ENCODE data around the gene RTRAF. TPM values are rescaled to one million over a fixed set of nuclear protein-coding genes. Genes with fewer than 3 reads are reported as not detected.

Gene RTRAF
- total and polyA plus RNA-seq, 10 of the 15 experiments (the other 5 are each of a cell fraction or from before 2014, with no cell fraction given), result 248 to 540 (median 368) TPM

DNA sequence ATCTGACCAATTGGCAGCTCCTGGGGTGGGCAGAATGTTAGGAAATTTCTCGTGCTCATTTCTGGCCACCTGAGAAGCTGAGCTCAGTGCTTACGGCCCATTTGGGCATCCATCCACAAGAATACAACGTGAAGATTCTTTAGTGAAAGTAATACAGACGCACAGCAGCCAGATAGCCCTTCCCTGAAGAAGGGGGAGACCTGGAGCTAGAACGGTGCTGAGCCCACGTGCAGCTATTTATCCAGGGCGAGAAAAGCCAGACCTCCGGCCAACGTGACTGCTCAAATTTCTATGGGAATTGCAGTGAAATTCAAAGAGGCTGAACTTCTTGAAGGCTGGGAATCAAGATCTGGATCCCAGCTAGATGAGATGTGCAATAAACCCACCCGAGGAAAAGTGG, 58.8 kb downstream of the RTRAF start (continued):
- TF ChIP-seq, protein P1, sequence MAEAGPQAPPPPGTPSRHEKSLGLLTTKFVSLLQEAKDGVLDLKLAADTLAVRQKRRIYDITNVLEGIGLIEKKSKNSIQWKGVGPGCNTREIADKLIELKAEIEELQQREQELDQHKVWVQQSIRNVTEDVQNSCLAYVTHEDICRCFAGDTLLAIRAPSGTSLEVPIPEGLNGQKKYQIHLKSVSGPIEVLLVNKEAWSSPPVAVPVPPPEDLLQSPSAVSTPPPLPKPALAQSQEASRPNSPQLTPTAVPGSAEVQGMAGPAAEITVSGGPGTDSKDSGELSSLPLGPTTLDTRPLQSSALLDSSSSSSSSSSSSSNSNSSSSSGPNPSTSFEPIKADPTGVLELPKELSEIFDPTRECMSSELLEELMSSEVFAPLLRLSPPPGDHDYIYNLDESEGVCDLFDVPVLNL (IDR thresholded peaks at IDR 0.05; ENCODE audit: low read depth, low read length), result no peak

DNA sequence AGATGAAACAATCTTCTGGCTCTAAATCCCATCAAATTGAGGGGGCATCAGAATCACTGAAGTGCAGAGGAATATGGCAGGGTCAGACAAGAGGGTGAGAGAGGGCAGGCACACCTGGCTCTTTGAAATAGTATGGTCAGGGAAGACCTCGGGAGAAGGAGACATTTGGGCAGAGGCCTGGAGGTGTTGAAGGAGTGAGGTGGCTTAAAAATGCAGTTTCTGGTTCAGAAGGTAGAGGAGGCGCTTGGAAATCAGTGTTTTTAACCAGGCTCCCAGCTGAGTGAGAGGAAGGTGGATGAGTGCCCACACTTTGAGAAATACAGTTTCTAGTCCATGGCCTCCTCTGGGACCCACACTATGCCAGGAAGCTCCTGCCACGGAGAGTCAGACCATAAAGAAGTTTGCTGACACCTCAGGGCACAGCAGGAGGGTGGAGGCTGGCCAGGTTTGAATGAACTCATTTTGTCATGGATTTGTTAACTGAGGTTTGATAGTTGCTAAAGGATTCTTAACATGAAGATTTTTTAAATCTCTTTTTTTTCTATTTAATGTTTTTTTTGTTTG, 59.4 kb downstream of the RTRAF start:
- Histone ChIP-seq H3K79me2 (ENCODE audit: control insufficient read depth, insufficient read depth, low read length) (no peaks in the 10 kb centered on the region), H3K9me3 (replicated peaks; ENCODE audit: control insufficient read depth, insufficient read depth, low read length) (no peaks in the 10 kb centered on the region), H4K20me1 (ENCODE audit: control insufficient read depth, insufficient read depth) (no peaks in the 10 kb centered on the region), H3K4me2 (ENCODE audit: control insufficient read depth, insufficient read depth) (no peak overlapping the region), H3K27ac (ENCODE audit: control insufficient read depth, insufficient read depth) (no peak overlapping the region), H3K27me3 (replicated peaks in 1 of 2; ENCODE audit: control insufficient read depth in 2 of 2, insufficient read depth in 2 of 2, low read length in 1 of 2) (peaks cover 0 to 1% of the 10 kb centered on the region in 2 experiments; a peak in 1 of 4 replicates), H2AFZ (ENCODE audit: control insufficient read depth, low read depth, low read length) (no peak overlapping the region), H3K4me3 (no peak overlapping the region), H3K9ac (ENCODE audit: control insufficient read depth, insufficient read depth, low read length) (no peak overlapping the region), H3K36me3 (ENCODE audit: control insufficient read depth in 2 of 2, insufficient read depth in 2 of 2, low read length in 1 of 2) (no peaks in the 10 kb centered on the region), H3K4me1 (ENCODE audit: control insufficient read depth, insufficient read depth, low read length) (no peaks in the 10 kb centered on the region)
- FAIRE-seq (no peak), ATAC-seq (no peak), DNase-seq (ENCODE audit: low read depth, low spot score) (no peak)
- BruUV-seq (replicated peaks), result no TSS peak
- TF ChIP-seq POLR2AphosphoS2 (IDR thresholded peaks at IDR 0.05; ENCODE audit: low read depth, low read length), result no peak
- TF ChIP-seq IKZF2 (IDR thresholded peaks at IDR 0.05), result no peak
- no peak for TF ChIP-seq RB1 (IDR thresholded peaks at IDR 0.05; ENCODE audit: borderline replicate concordance)
- no peak for TF ChIP-seq BMI1 (IDR thresholded peaks at IDR 0.05; ENCODE audit: borderline replicate concordance)
- TF ChIP-seq, protein P2, sequence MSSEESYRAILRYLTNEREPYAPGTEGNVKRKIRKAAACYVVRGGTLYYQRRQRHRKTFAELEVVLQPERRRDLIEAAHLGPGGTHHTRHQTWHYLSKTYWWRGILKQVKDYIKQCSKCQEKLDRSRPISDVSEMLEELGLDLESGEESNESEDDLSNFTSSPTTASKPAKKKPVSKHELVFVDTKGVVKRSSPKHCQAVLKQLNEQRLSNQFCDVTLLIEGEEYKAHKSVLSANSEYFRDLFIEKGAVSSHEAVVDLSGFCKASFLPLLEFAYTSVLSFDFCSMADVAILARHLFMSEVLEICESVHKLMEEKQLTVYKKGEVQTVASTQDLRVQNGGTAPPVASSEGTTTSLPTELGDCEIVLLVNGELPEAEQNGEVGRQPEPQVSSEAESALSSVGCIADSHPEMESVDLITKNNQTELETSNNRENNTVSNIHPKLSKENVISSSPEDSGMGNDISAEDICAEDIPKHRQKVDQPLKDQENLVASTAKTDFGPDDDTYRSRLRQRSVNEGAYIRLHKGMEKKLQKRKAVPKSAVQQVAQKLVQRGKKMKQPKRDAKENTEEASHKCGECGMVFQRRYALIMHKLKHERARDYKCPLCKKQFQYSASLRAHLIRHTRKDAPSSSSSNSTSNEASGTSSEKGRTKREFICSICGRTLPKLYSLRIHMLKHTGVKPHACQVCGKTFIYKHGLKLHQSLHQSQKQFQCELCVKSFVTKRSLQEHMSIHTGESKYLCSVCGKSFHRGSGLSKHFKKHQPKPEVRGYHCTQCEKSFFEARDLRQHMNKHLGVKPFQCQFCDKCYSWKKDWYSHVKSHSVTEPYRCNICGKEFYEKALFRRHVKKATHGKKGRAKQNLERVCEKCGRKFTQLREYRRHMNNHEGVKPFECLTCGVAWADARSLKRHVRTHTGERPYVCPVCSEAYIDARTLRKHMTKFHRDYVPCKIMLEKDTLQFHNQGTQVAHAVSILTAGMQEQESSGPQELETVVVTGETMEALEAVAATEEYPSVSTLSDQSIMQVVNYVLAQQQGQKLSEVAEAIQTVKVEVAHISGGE (CRISPR knock-in tag; IDR thresholded peaks at IDR 0.05), result no peak
- TF ChIP-seq, protein P3, sequence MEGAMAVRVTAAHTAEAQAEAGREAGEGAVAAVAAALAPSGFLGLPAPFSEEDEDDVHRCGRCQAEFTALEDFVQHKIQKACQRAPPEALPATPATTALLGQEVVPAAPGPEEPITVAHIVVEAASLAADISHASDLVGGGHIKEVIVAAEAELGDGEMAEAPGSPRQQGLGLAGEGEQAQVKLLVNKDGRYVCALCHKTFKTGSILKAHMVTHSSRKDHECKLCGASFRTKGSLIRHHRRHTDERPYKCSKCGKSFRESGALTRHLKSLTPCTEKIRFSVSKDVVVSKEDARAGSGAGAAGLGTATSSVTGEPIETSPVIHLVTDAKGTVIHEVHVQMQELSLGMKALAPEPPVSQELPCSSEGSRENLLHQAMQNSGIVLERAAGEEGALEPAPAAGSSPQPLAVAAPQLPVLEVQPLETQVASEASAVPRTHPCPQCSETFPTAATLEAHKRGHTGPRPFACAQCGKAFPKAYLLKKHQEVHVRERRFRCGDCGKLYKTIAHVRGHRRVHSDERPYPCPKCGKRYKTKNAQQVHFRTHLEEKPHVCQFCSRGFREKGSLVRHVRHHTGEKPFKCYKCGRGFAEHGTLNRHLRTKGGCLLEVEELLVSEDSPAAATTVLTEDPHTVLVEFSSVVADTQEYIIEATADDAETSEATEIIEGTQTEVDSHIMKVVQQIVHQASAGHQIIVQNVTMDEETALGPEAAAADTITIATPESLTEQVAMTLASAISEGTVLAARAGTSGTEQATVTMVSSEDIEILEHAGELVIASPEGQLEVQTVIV (IDR thresholded peaks at IDR 0.05; ENCODE audit: borderline replicate concordance, partially characterized antibody), result no peak
- no peak for TF ChIP-seq BACH1 (IDR thresholded peaks at IDR 0.05; ENCODE audit: borderline replicate concordance)
- TF ChIP-seq RAD51 (IDR thresholded peaks at IDR 0.05), result no peak
- CTCF ChIA-PET, result interaction anchor here (1.0 to 1.1 kb wide), 2 partner anchors 15 to 53 kb away, joined by 3 to 5 read pairs; no protein-coding TSS in a partner anchor
- SMC1A ChIA-PET (ENCODE audit: uncharacterized antibody, unreplicated experiment), result interaction anchor here (0.6 kb wide), 1 partner anchor 1044 kb away, joined by 3 read pairs; no protein-coding TSS in a partner anchor
- POLR2A ChIA-PET, result no interaction called here
- intact Hi-C loops (cut with micrococcal nuclease; ENCODE audit: unreplicated experiment), result no loop called here
- in situ Hi-C loops (cut with MboI), result loop anchor here (10.0 kb wide), 1 partner anchor 226 kb away; no protein-coding TSS in a partner anchor
- WGBS (ENCODE audit: insufficient coverage, insufficient replicate concordance, low lambda C conversion rate, missing lambda C conversion rate), result 34% methylated on average over 3 of the region's 3 CpGs
- RAD21 ChIA-PET (ENCODE audit: unreplicated experiment), result no interaction called here
